PC-3 (cell line): ENCODE data around the gene BHLHE23. TPM values are rescaled to one million over a fixed set of nuclear protein-coding genes. Genes with fewer than 3 reads are reported as not detected.
"Not testable (repeated sequence)": the region's sequence is repeated elsewhere in the genome, so short reads cannot be mapped to it uniquely, and the experiment has no call there.

ENCODE experiments used
- ATAC-seq: fragments of 200-7000 bp; cut with Tn5 transposase; 2 replicates; pipeline ENCODE4 v1.9.1; 2020; ENCODE audit warnings: mild to moderate bottlenecking, moderate library complexity
- BruUV-seq: library from RNA; stranded (reverse); fragments of 400-500 nt; replicated peaks from 2 replicates; lab custom pipeline; 2021; lab: Mats Ljungman, UMichigan
- CTCF ChIA-PET: fragments of 300-600 bp; sonication (Branson Sonifier 250); formaldehyde crosslinking; loops from one replicate; lab custom pipeline; 2022; ENCODE audit warnings: antibody characterized with exemption; lab: Charles Lee
- POLR2A ChIA-PET: fragments of 300-600 bp; sonication (Branson Sonifier 250); formaldehyde crosslinking; loops from one replicate; lab custom pipeline; 2022; ENCODE audit warnings: antibody characterized with exemption; ENCODE audit not compliant: unreplicated experiment; lab: Charles Lee
- DNase-seq: peaks from one replicate; pipeline ENCODE4 v3.0.0-alpha.2; 2015
- H2AFZ ChIP-seq: fragments of 300-600 bp; sonication (generic); 2 replicates; pipeline ENCODE4 v1.6.0; 2016; ENCODE audit warnings: antibody characterized with exemption, low read length
- H3F3A ChIP-seq: fragments of 300-600 bp; sonication (generic); one replicate; pipeline ENCODE4 v1.6.0; 2017; ENCODE audit warnings: antibody characterized with exemption, low read length, control low read depth, mild to moderate bottlenecking; ENCODE audit not compliant: unreplicated experiment
- H3K27ac ChIP-seq: fragments of 300-600 bp; sonication (generic); 2 replicates; pipeline ENCODE4 v1.5.1; 2016; ENCODE audit warnings: mild to moderate bottlenecking, low read length
- H3K27me3 ChIP-seq: fragments of 300-600 bp; sonication (generic); 2 replicates; pipeline ENCODE4 v1.6.1; 2016; ENCODE audit warnings: low read length, mixed read lengths
- H3K36me3 ChIP-seq: fragments of 300-600 bp; sonication (generic); 2 replicates; pipeline ENCODE4 v1.6.1; 2016; ENCODE audit warnings: low read depth, mixed run types, low read length, mixed read lengths
- H3K4me1 ChIP-seq: fragments of 300-600 bp; sonication (generic); 2 replicates; pipeline ENCODE4 v1.5.1; 2016; ENCODE audit warnings: low read length; ENCODE audit not compliant: insufficient read depth
- H3K4me2 ChIP-seq: fragments of 300-600 bp; sonication (generic); 2 replicates; pipeline ENCODE4 v1.6.0; 2016; ENCODE audit warnings: low read length
- H3K4me3 ChIP-seq: fragments of 300-600 bp; sonication (generic); 2 replicates; pipeline ENCODE4 v1.5.1; 2016; ENCODE audit warnings: mild to moderate bottlenecking, low read length, mixed read lengths
- H3K79me2 ChIP-seq: fragments of 300-600 bp; sonication (generic); 2 replicates; pipeline ENCODE4 v1.6.1; 2017; ENCODE audit warnings: low read length, mixed read lengths
- H3K9ac ChIP-seq: fragments of 300-600 bp; sonication (generic); 2 replicates; pipeline ENCODE4 v1.6.0; 2016; ENCODE audit warnings: mild to moderate bottlenecking, low read length
- H3K9me2 ChIP-seq: fragments of 300-600 bp; sonication (generic); replicated peaks from 2 replicates; pipeline ENCODE4 v1.6.1; 2016; ENCODE audit warnings: mixed run types, low read length, mixed read lengths
- H3K9me3 ChIP-seq: fragments of 300-600 bp; sonication (generic); 2 replicates; pipeline ENCODE4 v1.6.1; 2016; ENCODE audit warnings: low read length, mixed read lengths
- H4K20me1 ChIP-seq: fragments of 300-600 bp; sonication (generic); 2 replicates; pipeline ENCODE4 v1.6.1; 2016; ENCODE audit warnings: low read length, mixed read lengths
- CTCF ChIP-seq: fragments of 300-600 bp; sonication (generic); conservative IDR thresholded peaks from 2 replicates; pipeline ENCODE4 v1.5.1; 2017; ENCODE audit warnings: antibody characterized with exemption, low read depth, mild to moderate bottlenecking, low read length
- EZH2 ChIP-seq: fragments of 300-600 bp; sonication (generic); IDR thresholded peaks from one replicate; pipeline ENCODE4 v1.6.1; 2017; ENCODE audit warnings: antibody characterized with exemption, mild to moderate bottlenecking, low read length; ENCODE audit not compliant: unreplicated experiment
- EZH2phosphoT487 ChIP-seq: fragments of 300-600 bp; sonication (generic); IDR thresholded peaks from 2 replicates; pipeline ENCODE4 v1.6.1; 2018; ENCODE audit warnings: mild to moderate bottlenecking, antibody characterized with exemption, low read length, borderline replicate concordance
- intact Hi-C: fragments of 100-400 bp; cut with micrococcal nuclease; formaldehyde crosslinking; loops from 2 replicates; pipeline ENCODE4 v1.9.0; 2023
- total RNA-seq: library from RNA; depleted of rRNA; stranded (reverse); fragments of >200 nt; gene quantifications from 2 replicates; pipeline ENCODE4 v1.2.3, GENCODE V29; 2014

BHLHE23 gene
- total RNA-seq, 1 experiment from 2014 or later = not detected

- no peaks in the 10 kb centered on the region for H3K79me2 ChIP-seq
- H3K36me3 ChIP-seq = no peaks in the 10 kb centered on the region
- ATAC-seq (no peak), DNase-seq (no peak)
- no peaks in the 10 kb centered on the region for H3K9me2 ChIP-seq
- no peak overlapping the region for H3K4me3 ChIP-seq
- ChIA-PET CTCF (no interaction called here), POLR2A (no interaction called here)
- H3F3A ChIP-seq = no peaks in the 10 kb centered on the region
- intact Hi-C loops = no loop called here
- TF ChIP-seq EZH2phosphoT487 = no peak
- no peak for TF ChIP-seq EZH2
- TF ChIP-seq CTCF = no peak
- H3K27ac ChIP-seq = no peak overlapping the region
- no peaks in the 10 kb centered on the region for H3K9me3 ChIP-seq
- H3K27me3 ChIP-seq = peaks cover 9% of the 10 kb centered on the region; the same call in 1 of the 2 replicates
- no TSS peak for BruUV-seq
- H3K4me2 ChIP-seq = no peak overlapping the region
- H2AFZ ChIP-seq = no peak overlapping the region
- no peaks in the 10 kb centered on the region for H4K20me1 ChIP-seq
- no peak overlapping the region for H3K9ac ChIP-seq
- H3K4me1 ChIP-seq = no peaks in the 10 kb centered on the region
Measured at GRCh38 chr20:62962221-62962879, 44.4 kb downstream of the BHLHE23 start.

DNA sequence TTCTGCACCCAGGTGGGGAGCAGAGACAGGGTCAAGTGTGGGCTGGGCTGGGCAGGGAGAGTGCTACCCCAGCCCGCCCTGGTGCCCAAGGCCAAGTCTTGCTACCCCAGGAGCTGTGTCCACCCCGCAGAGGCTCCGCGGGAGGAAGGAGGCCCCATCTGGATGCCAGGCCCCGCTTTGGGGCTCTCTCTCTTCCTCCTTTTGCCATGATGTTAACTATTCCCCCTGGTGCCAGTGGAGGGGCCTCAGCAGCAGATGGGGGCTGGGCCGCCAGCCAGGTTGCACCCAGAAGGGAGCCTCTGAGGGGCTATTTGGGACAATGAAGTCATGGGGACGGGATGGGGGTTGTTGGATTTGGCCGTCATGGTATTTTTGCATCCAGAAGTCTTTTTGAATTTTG lies 45.0 kb downstream of the BHLHE23 start:
- Histone ChIP-seq H4K20me1 (no peaks in the 10 kb centered on the region), H3F3A (no peaks in the 10 kb centered on the region), H3K4me2 (no peak overlapping the region), H3K27ac (no peak overlapping the region), H3K27me3 (peaks cover 9% of the 10 kb centered on the region; the same call in 1 of the 2 replicates), H3K4me3 (no peak overlapping the region), H3K9me2 (no peaks in the 10 kb centered on the region), H2AFZ (no peak overlapping the region), H3K9ac (no peak overlapping the region), H3K36me3 (no peaks in the 10 kb centered on the region), H3K79me2 (no peaks in the 10 kb centered on the region), H3K9me3 (no peaks in the 10 kb centered on the region), H3K4me1 (no peaks in the 10 kb centered on the region)
- intact Hi-C loops = no loop called here
- CTCF ChIA-PET = no interaction called here
- BruUV-seq = no TSS peak
- DNase-seq (no peak), ATAC-seq (no peak)
- no peak for TF ChIP-seq CTCF
- no peak for TF ChIP-seq EZH2
- TF ChIP-seq EZH2phosphoT487 = no peak
- POLR2A ChIA-PET = no interaction called here

DNA sequence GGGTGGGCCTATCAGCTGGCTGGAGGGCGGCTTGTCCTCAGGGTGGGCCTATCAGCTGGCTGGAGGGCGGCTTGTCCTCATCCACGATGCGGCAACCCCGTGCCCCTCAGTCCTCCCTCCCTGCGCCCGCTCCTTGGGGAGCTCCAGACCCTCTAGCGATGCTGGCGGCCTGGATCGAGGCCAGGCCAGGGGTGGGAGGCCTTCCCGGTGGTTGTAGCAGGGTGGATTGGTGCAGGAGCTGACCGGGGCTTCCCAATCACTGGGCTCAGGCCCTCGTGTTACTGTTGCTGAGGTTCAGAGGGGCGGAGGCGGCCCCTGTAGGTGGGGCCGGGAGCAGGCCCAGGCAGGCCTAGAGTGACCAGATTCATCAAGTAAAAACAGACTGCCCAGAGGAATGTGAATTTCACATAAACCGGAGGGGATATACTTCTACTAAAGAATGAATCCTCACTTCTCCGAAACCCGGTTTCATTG lies 45.4 kb downstream of the BHLHE23 start:
- Histone ChIP-seq H3K4me2 (no peak overlapping the region), H3K27ac (no peak overlapping the region), H3K27me3 (peaks cover 9% of the 10 kb centered on the region; the same call in 1 of the 2 replicates), H4K20me1 (no peaks in the 10 kb centered on the region), H3K79me2 (no peaks in the 10 kb centered on the region), H3K9me3 (no peaks in the 10 kb centered on the region), H3K4me3 (no peak overlapping the region), H3K36me3 (no peaks in the 10 kb centered on the region), H3F3A (no peaks in the 10 kb centered on the region), H2AFZ (no peak overlapping the region), H3K9ac (no peak overlapping the region), H3K4me1 (no peaks in the 10 kb centered on the region), H3K9me2 (no peaks in the 10 kb centered on the region)
- no peak for TF ChIP-seq EZH2
- no peak for TF ChIP-seq EZH2phosphoT487
- TF ChIP-seq CTCF = no peak
- ChIA-PET POLR2A (no interaction called here), CTCF (no interaction called here)
- intact Hi-C loops = no loop called here
- DNase-seq = no peak
- no TSS peak for BruUV-seq
- no peak for ATAC-seq

- H4K20me1 ChIP-seq, H3K79me2 ChIP-seq, H3K9me3 ChIP-seq, POLR2A ChIA-PET, H3K27ac ChIP-seq, H3F3A ChIP-seq, ATAC-seq, H3K4me1 ChIP-seq, DNase-seq, H3K27me3 ChIP-seq, BruUV-seq, CTCF ChIA-PET, H2AFZ ChIP-seq, H3K9ac ChIP-seq, H3K4me3 ChIP-seq, H3K9me2 ChIP-seq, intact Hi-C loops, H3K4me2 ChIP-seq, H3K36me3 ChIP-seq: not testable (repeated sequence)
Measured at GRCh38 chr20:62960446-62961309, 46.1 kb downstream of the BHLHE23 start.
